Measurements from ENCODE around the gene MAP2K2.
"Not testable (repeated sequence)": the region's sequence is repeated elsewhere in the genome, so short reads cannot be mapped to it uniquely, and the experiment has no call there.

The MAP2K2 gene

GRCh38 chr19:4139614-4140236 is 15.8 kb upstream of the MAP2K2 start:
- peaks cover 6% of the 10 kb centered on the region for H3K27me3 Mint-ChIP-seq
- H3K4me1 Mint-ChIP-seq = peaks cover 16% of the 10 kb centered on the region
- H3K9me3 Mint-ChIP-seq = no peaks in the 10 kb centered on the region
- DNase-seq (peak; percentile 89), ATAC-seq (peak; percentile 95)
- peak overlapping the region; percentile 40 to 56 for H3K4me3 Mint-ChIP-seq
- peak overlapping the region in 1 of 2 donors; percentile 69 for H3K27ac Mint-ChIP-seq

- no peaks in the 10 kb centered on the region for H3K9me3 Mint-ChIP-seq
- H3K27me3 Mint-ChIP-seq = no peaks in the 10 kb centered on the region
- H3K4me1 Mint-ChIP-seq = peaks cover 16% of the 10 kb centered on the region
- no peak for ATAC-seq
- no peak overlapping the region for H3K4me3 Mint-ChIP-seq
- DNase-seq = no peak
- peak overlapping the region in 1 of 2 donors; percentile 31 for H3K27ac Mint-ChIP-seq
Measured at GRCh38 chr19:4138445-4138844, 14.5 kb upstream of the MAP2K2 start.

GRCh38 chr19:4136680-4137088 is 12.8 kb upstream of the MAP2K2 start:
- no peak for DNase-seq
- peaks cover 16% of the 10 kb centered on the region for H3K4me1 Mint-ChIP-seq
- H3K27me3 Mint-ChIP-seq = no peaks in the 10 kb centered on the region
- ATAC-seq = no peak
- no peak overlapping the region for H3K27ac Mint-ChIP-seq
- H3K9me3 Mint-ChIP-seq = no peaks in the 10 kb centered on the region
- H3K4me3 Mint-ChIP-seq = no peak overlapping the region

- H3K9me3 Mint-ChIP-seq, H3K27me3 Mint-ChIP-seq, DNase-seq, ATAC-seq, H3K27ac Mint-ChIP-seq, H3K4me3 Mint-ChIP-seq: not testable (repeated sequence)
- H3K4me1 Mint-ChIP-seq = peaks cover 13% of the 10 kb centered on the region
Measured at GRCh38 chr19:4135386-4135785, 11.5 kb upstream of the MAP2K2 start.

- H3K4me1 Mint-ChIP-seq = peaks cover 3% of the 10 kb centered on the region
- DNase-seq = no peak
- no peak overlapping the region for H3K4me3 Mint-ChIP-seq
- H3K9me3 Mint-ChIP-seq = no peaks in the 10 kb centered on the region
- no peaks in the 10 kb centered on the region for H3K27me3 Mint-ChIP-seq
- H3K27ac Mint-ChIP-seq = no peak overlapping the region
- no peak for ATAC-seq
Measured at GRCh38 chr19:4134351-4134750, 10.4 kb upstream of the MAP2K2 start.

- no peak for DNase-seq
- ATAC-seq = no peak
- no peaks in the 10 kb centered on the region for H3K27me3 Mint-ChIP-seq
Measured at GRCh38 chr19:4130744-4131438, 7.0 kb upstream of the MAP2K2 start.

GRCh38 chr19:4129050-4129449 is 5.1 kb upstream of the MAP2K2 start:
- H3K4me3 Mint-ChIP-seq, H3K9me3 Mint-ChIP-seq, H3K4me1 Mint-ChIP-seq, ATAC-seq, H3K27ac Mint-ChIP-seq, H3K27me3 Mint-ChIP-seq, DNase-seq: not testable (repeated sequence)

More at GRCh38 chr19:4130744-4131438, 7.0 kb upstream of the MAP2K2 start:
- Mint-ChIP-seq H3K9me3 (no peaks in the 10 kb centered on the region), H3K4me3 (no peak overlapping the region), H3K27ac (no peak overlapping the region), H3K4me1 (no peaks in the 10 kb centered on the region)

GRCh38 chr19:4127322-4127721 is 3.4 kb upstream of the MAP2K2 start:
- H3K27ac Mint-ChIP-seq, H3K4me3 Mint-ChIP-seq, DNase-seq, H3K27me3 Mint-ChIP-seq, ATAC-seq, H3K9me3 Mint-ChIP-seq: not testable (repeated sequence)
- peaks cover 20% of the 10 kb centered on the region for H3K4me1 Mint-ChIP-seq

- DNase-seq = no peak
- Mint-ChIP-seq H3K27ac (peak overlapping the region in 1 of 2 donors; percentile 65), H3K4me3 (peak overlapping the region; percentile 70 to 88), H3K9me3 (no peaks in the 10 kb centered on the region), H3K4me1 (peaks cover 37% of the 10 kb centered on the region), H3K27me3 (no peaks in the 10 kb centered on the region)
- ATAC-seq = no peak
Measured at GRCh38 chr19:4124638-4125037, 716 bp upstream of the MAP2K2 start.

GRCh38 chr19:4122480-4122879 is 1.4 kb downstream of the MAP2K2 start:
- H3K27ac Mint-ChIP-seq = peak overlapping the region; percentile 99
- H3K27me3 Mint-ChIP-seq = no peaks in the 10 kb centered on the region
- peaks cover 48% of the 10 kb centered on the region for H3K4me1 Mint-ChIP-seq
- no peaks in the 10 kb centered on the region for H3K9me3 Mint-ChIP-seq
- no peak for DNase-seq
- H3K4me3 Mint-ChIP-seq = peak overlapping the region; percentile 91 to 99
- no peak for ATAC-seq

- no peaks in the 10 kb centered on the region for H3K27me3 Mint-ChIP-seq
- ATAC-seq (no peak), DNase-seq (no peak)
- H3K27ac Mint-ChIP-seq = peak overlapping the region in 1 of 2 donors; percentile 23
- no peaks in the 10 kb centered on the region for H3K9me3 Mint-ChIP-seq
- peak overlapping the region in 1 of 2 donors; percentile 21 for H3K4me3 Mint-ChIP-seq
- peaks cover 54% of the 10 kb centered on the region for H3K4me1 Mint-ChIP-seq
Measured at GRCh38 chr19:4121815-4122214, 2.1 kb downstream of the MAP2K2 start.

GRCh38 chr19:4121273-4121612 is 2.7 kb downstream of the MAP2K2 start:
- no peak overlapping the region for H3K4me3 Mint-ChIP-seq
- H3K27me3 Mint-ChIP-seq = no peaks in the 10 kb centered on the region
- no peaks in the 10 kb centered on the region for H3K9me3 Mint-ChIP-seq
- ATAC-seq (no peak), DNase-seq (no peak)
- peaks cover 59% of the 10 kb centered on the region for H3K4me1 Mint-ChIP-seq
- peak overlapping the region in 1 of 2 donors; percentile 42 for H3K27ac Mint-ChIP-seq

GRCh38 chr19:4120559-4121272 is 3.2 kb downstream of the MAP2K2 start:
- Mint-ChIP-seq H3K27me3 (no peaks in the 10 kb centered on the region), H3K4me1 (peaks cover 64% of the 10 kb centered on the region), H3K27ac (peak overlapping the region in 1 of 2 donors; percentile 42), H3K9me3 (no peaks in the 10 kb centered on the region), H3K4me3 (no peak overlapping the region)
- no peak for ATAC-seq
- no peak for DNase-seq

GRCh38 chr19:4119763-4120162 is 4.2 kb downstream of the MAP2K2 start:
- Mint-ChIP-seq H3K9me3 (no peaks in the 10 kb centered on the region), H3K4me3 (peak overlapping the region in 1 of 2 donors; percentile 44), H3K27me3 (no peaks in the 10 kb centered on the region), H3K4me1 (peaks cover 72% of the 10 kb centered on the region), H3K27ac (no peak overlapping the region)
- no peak for DNase-seq
- no peak for ATAC-seq

- Mint-ChIP-seq H3K4me1 (peaks cover 77% of the 10 kb centered on the region), H3K27ac (peak overlapping the region in 1 of 2 donors; percentile 7), H3K9me3 (no peaks in the 10 kb centered on the region), H3K4me3 (no peak overlapping the region), H3K27me3 (no peaks in the 10 kb centered on the region)
- ATAC-seq (peak; percentile 47), DNase-seq (no peak)
Measured at GRCh38 chr19:4115818-4116385, 8.0 kb downstream of the MAP2K2 start.

Measured in stimulated activated naive CD8-positive, alpha-beta T cell treated with anti-CD3 and anti-CD28 coated beads, Interleukin-15, amount 100 ng/mL, for 72 hours (primary cell).